IMR-90 (cell line): ENCODE results near the gene MSMP. TPM values are rescaled to one million over a fixed set of nuclear protein-coding genes. Genes with fewer than 3 reads are reported as not detected.

Source experiments
- ATAC-seq: fragments of 200-7000 bp; cut with Tn5 transposase; 2 replicates; pipeline ENCODE4 v1.9.1; 2020; ENCODE audit warnings: low read depth, mild to moderate bottlenecking, moderate library complexity
- BruUV-seq: library from RNA; stranded (reverse); fragments of 400-500 nt; replicated peaks from 2 replicates; lab custom pipeline; 2021; lab: Mats Ljungman, UMichigan
- CTCF ChIA-PET: fragments of 300-600 bp; formaldehyde crosslinking; extraction: SDS; loops from one replicate; lab custom pipeline; 2021; ENCODE audit warnings: antibody characterized with exemption; lab: Yijun Ruan, JAX
- POLR2A ChIA-PET: fragments of 300-600 bp; sonication (Branson Sonifier 250); formaldehyde crosslinking; loops from one replicate; lab custom pipeline; 2022; ENCODE audit warnings: antibody characterized with exemption; ENCODE audit not compliant: unreplicated experiment; lab: Charles Lee
- DNase-seq: peaks from one replicate; pipeline ENCODE4 v3.0.0; 2013
- H2AFZ ChIP-seq: replicated peaks from 2 replicates; pipeline ENCODE3; 2013; ENCODE audit warnings: low read length, mild to moderate bottlenecking; ENCODE audit not compliant: poor library complexity
- H2AK5ac ChIP-seq: 2 replicates; pipeline ENCODE4 v1.6.1; 2013; ENCODE audit warnings: low read depth, low read length, inconsistent platforms
- H2AK9ac ChIP-seq: replicated peaks from 2 replicates; pipeline ENCODE3; 2013; ENCODE audit warnings: mild to moderate bottlenecking, low read depth, low read length, moderate library complexity; ENCODE audit not compliant: poor library complexity
- H2BK120ac ChIP-seq: 2 replicates; pipeline ENCODE4 v1.6.1; 2013; ENCODE audit warnings: low read depth, low read length, inconsistent platforms
- H2BK15ac ChIP-seq: 3 replicates; pipeline ENCODE4 v1.6.1; 2013; ENCODE audit warnings: low read depth, low read length, inconsistent platforms
- H2BK20ac ChIP-seq: 2 replicates; pipeline ENCODE4 v1.6.1; 2013; ENCODE audit warnings: low read depth, mild to moderate bottlenecking, inconsistent platforms, low read length, moderate library complexity
- H2BK5ac ChIP-seq: 2 replicates; pipeline ENCODE4 v1.6.1; 2013; ENCODE audit warnings: mild to moderate bottlenecking, low read depth, low read length, inconsistent platforms; ENCODE audit not compliant: poor library complexity, severe bottlenecking
- H3K14ac ChIP-seq: replicated peaks from 2 replicates; pipeline ENCODE4 v1.6.1; 2013; ENCODE audit warnings: low read depth, low read length, inconsistent platforms
- H3K18ac ChIP-seq: 2 replicates; pipeline ENCODE4 v1.6.1; 2013; ENCODE audit warnings: low read depth, low read length, control low read depth
- H3K23ac ChIP-seq: 2 replicates; pipeline ENCODE4 v1.6.1; 2013; ENCODE audit warnings: low read depth, low read length, inconsistent platforms
- H3K27ac ChIP-seq: 2 replicates; pipeline ENCODE4 v1.5.1; 2013; ENCODE audit warnings: mild to moderate bottlenecking, control low read depth, low read length; ENCODE audit not compliant: insufficient read depth
- H3K27me3 ChIP-seq: 2 replicates; pipeline ENCODE4 v1.6.1; 2013; ENCODE audit warnings: low read length; ENCODE audit not compliant: control insufficient read depth, insufficient read depth
- H3K36me3 ChIP-seq: 2 replicates; pipeline ENCODE4 v1.6.1; 2013; ENCODE audit warnings: low read length, mixed read lengths; ENCODE audit not compliant: control insufficient read depth, insufficient read depth
- H3K4ac ChIP-seq: 2 replicates; pipeline ENCODE4 v1.6.1; 2013; ENCODE audit warnings: low read depth, low read length, inconsistent platforms
- H3K4me1 ChIP-seq: 2 replicates; pipeline ENCODE4 v1.6.1; 2013; ENCODE audit warnings: low read length, mixed read lengths; ENCODE audit not compliant: control insufficient read depth, insufficient read depth
- H3K4me2 ChIP-seq: 2 replicates; pipeline ENCODE4 v1.6.1; 2013; ENCODE audit warnings: low read depth, mild to moderate bottlenecking, control low read depth, low read length, moderate library complexity
- H3K4me3 ChIP-seq: 2 replicates; pipeline ENCODE4 v1.5.1; 2013; ENCODE audit warnings: low read depth, mild to moderate bottlenecking, control low read depth, low read length, moderate library complexity; ENCODE audit not compliant: insufficient read depth
- H3K56ac ChIP-seq: 2 replicates; pipeline ENCODE4 v1.6.1; 2013; ENCODE audit warnings: low read length, inconsistent platforms; ENCODE audit not compliant: insufficient read depth; ENCODE audit errors: extremely low read depth
- H3K79me1 ChIP-seq, 2 experiments: 2 replicates each; pipeline ENCODE4 v1.6.1; 2013; ENCODE audit warnings: low read length in 2 of 2, inconsistent platforms in 1 of 2, low read depth in 1 of 2
- H3K9ac ChIP-seq: 2 replicates; pipeline ENCODE4 v1.6.1; 2013; ENCODE audit warnings: low read depth, low read length, control low read depth
- H3K9me1 ChIP-seq: 2 replicates; pipeline ENCODE4 v1.6.1; 2013; ENCODE audit warnings: low read length, inconsistent platforms; ENCODE audit not compliant: insufficient read depth
- H3K9me3 ChIP-seq: 2 replicates; pipeline ENCODE4 v1.6.1; 2013; ENCODE audit warnings: low read length; ENCODE audit not compliant: control insufficient read depth, insufficient read depth
- H4K20me1 ChIP-seq: 2 replicates; pipeline ENCODE4 v1.6.1; 2013; ENCODE audit warnings: low read length, inconsistent platforms; ENCODE audit not compliant: insufficient read depth
- H4K5ac ChIP-seq: 2 replicates; pipeline ENCODE4 v1.6.1; 2013; ENCODE audit warnings: mild to moderate bottlenecking, low read depth, low read length, control low read depth
- H4K8ac ChIP-seq, 2 experiments: 2 replicates each; pipeline ENCODE4 v1.6.1; 2013; ENCODE audit warnings: low read depth in 2 of 2, low read length in 2 of 2, control low read depth in 1 of 2, inconsistent platforms in 1 of 2
- H4K91ac ChIP-seq: 2 replicates; pipeline ENCODE4 v1.6.1; 2013; ENCODE audit warnings: low read depth, low read length, inconsistent platforms; ENCODE audit not compliant: insufficient read depth
- CTCF ChIP-seq: conservative IDR thresholded peaks from 2 replicates; pipeline ENCODE4 v1.5.1; 2012; ENCODE audit warnings: mild to moderate bottlenecking, low read depth, low read length, improper control_type of control experiment
- FOS ChIP-seq: fragments of 150-350 bp; IDR thresholded peaks from 2 replicates; pipeline ENCODE4 v1.6.1; 2016; ENCODE audit warnings: low read depth, low read length
- MAFK ChIP-seq: IDR thresholded peaks from 2 replicates; pipeline ENCODE4 v1.6.1; 2012; ENCODE audit warnings: low read depth, low read length, improper control_type of control experiment
- MAZ ChIP-seq: IDR thresholded peaks from 2 replicates; pipeline ENCODE4 v1.6.1; 2012; ENCODE audit warnings: low read depth, mild to moderate bottlenecking, low read length, improper control_type of control experiment, moderate library complexity, borderline replicate concordance
- MXI1 ChIP-seq: IDR thresholded peaks from 2 replicates; pipeline ENCODE4 v1.6.1; 2012; ENCODE audit warnings: low read depth, mild to moderate bottlenecking, low read length, moderate library complexity, borderline replicate concordance
- RAD21 ChIP-seq: IDR thresholded peaks from 2 replicates; pipeline ENCODE4 v1.6.1; 2012; ENCODE audit warnings: low read length, improper control_type of control experiment
- RCOR1 ChIP-seq: IDR thresholded peaks from 2 replicates; pipeline ENCODE4 v1.6.1; 2012; ENCODE audit warnings: mild to moderate bottlenecking, low read length, improper control_type of control experiment; ENCODE audit not compliant: insufficient replicate concordance
- RFX5 ChIP-seq: IDR thresholded peaks from 2 replicates; pipeline ENCODE4 v1.8.0; 2012; ENCODE audit warnings: low read depth, mild to moderate bottlenecking, low read length, moderate library complexity
- SMC3 ChIP-seq: fragments of 150-350 bp; IDR thresholded peaks from 2 replicates; pipeline ENCODE4 v1.6.1; 2016; ENCODE audit warnings: low read depth, mild to moderate bottlenecking, antibody characterized with exemption, low read length, moderate library complexity
- USF2 ChIP-seq: fragments of 150-350 bp; IDR thresholded peaks from 2 replicates; pipeline ENCODE4 v1.6.1; 2017; ENCODE audit warnings: mild to moderate bottlenecking, antibody characterized with exemption, low read length, low read depth
- WGBS, 2 experiments: methylation state at CpG; one replicate each; pipeline versions ENCODE4 v1.1.5 to v1.1.7; 2013; ENCODE audit warnings: missing lambda C conversion rate in 2 of 2; ENCODE audit not compliant: insufficient read length in 1 of 2; ENCODE audit errors: extremely low coverage in 2 of 2; 5-methylcytosine and 5-hydroxymethylcytosine counted together
- dilution Hi-C: fragments of 300-500 bp; cut with HindIII; formaldehyde crosslinking; loops from one replicate; pipeline ENCODE4 v1.14.3; 2018; ENCODE audit warnings: low sequenced_read_pairs; ENCODE audit not compliant: unreplicated experiment
- in situ Hi-C: fragments of 300-500 bp; cut with MboI; formaldehyde crosslinking; loops from 3 replicates; pipeline ENCODE4 v1.14.3; 2019; ENCODE audit warnings: low sequenced_read_pairs, inconsistent platforms, mixed read lengths
- intact Hi-C: fragments of 100-400 bp; cut with micrococcal nuclease; formaldehyde crosslinking; loops from 2 replicates; pipeline ENCODE4 v1.10.0; 2022
- polyA plus RNA-seq, 3 experiments: library from polyadenylated mRNA; depleted of rRNA; stranded (reverse); fragments of >200 nt; gene quantifications; 2 replicates each; pipeline ENCODE4 v1.2.3, GENCODE V29; 2012; ENCODE audit warnings: low replicate concordance in 1 of 3
- total RNA-seq: library from RNA; depleted of rRNA; stranded (reverse); fragments of >200 nt; gene quantifications from 2 replicates; pipeline ENCODE4 v1.2.3, GENCODE V29; 2012

MSMP gene
- total and polyA plus RNA-seq, 2 of the 4 experiments (the other 2 are of a cell fraction), result not detected

GRCh38 chr9:35760651-35761050 is 6.6 kb upstream of the MSMP start:
- Histone ChIP-seq H4K91ac (no peak overlapping the region), H3K14ac (no peak overlapping the region), H4K8ac (no peak overlapping the region), H3K27me3 (peaks cover 2% of the 10 kb centered on the region; the same call in 1 of the 2 replicates), H2BK5ac (no peak overlapping the region), H2AFZ (no peak overlapping the region), H3K4me3 (no peak overlapping the region), H3K23ac (no peak overlapping the region), H3K56ac (no peak overlapping the region), H4K5ac (no peak overlapping the region), H2AK9ac (no peak overlapping the region), H3K9ac (no peak overlapping the region), H4K20me1 (no peaks in the 10 kb centered on the region), H2BK15ac (no peak overlapping the region), H3K4me2 (no peak overlapping the region), H2AK5ac (no peak overlapping the region), H3K36me3 (peaks cover 2% of the 10 kb centered on the region; the same call in 1 of the 2 replicates), H3K18ac (no peak overlapping the region), H3K9me3 (no peaks in the 10 kb centered on the region), H3K27ac (no peak overlapping the region), H3K9me1 (peaks cover 5% of the 10 kb centered on the region), H3K4me1 (peaks cover 7% of the 10 kb centered on the region; the same call in 1 of the 2 replicates), H3K4ac (no peak overlapping the region), H2BK20ac (no peak overlapping the region), H2BK120ac (no peak overlapping the region), H3K79me1 (no peaks in the 10 kb centered on the region)
- POLR2A ChIA-PET, result no interaction called here
- ATAC-seq (no peak), DNase-seq (peak; percentile 41)
- intact Hi-C loops, result no loop called here
- no TSS peak for BruUV-seq
- in situ Hi-C loops, result no loop called here
- CTCF ChIA-PET, result no interaction called here
- no peak for TF ChIP-seq RFX5
- no peak for TF ChIP-seq MAFK
- no peak for TF ChIP-seq MXI1
- TF ChIP-seq RAD21, result no peak
- TF ChIP-seq SMC3, result no peak
- TF ChIP-seq CTCF, result no peak
- no peak for TF ChIP-seq USF2
- TF ChIP-seq RCOR1, result no peak
- TF ChIP-seq MAZ, result no peak
- no peak for TF ChIP-seq FOS
- 94% methylated on average over 2 of the region's 2 CpGs; no CpG with 5 or more reads in 1 of the 2 experiments for WGBS, 2 experiments
- dilution Hi-C loops, result no loop called here
